ENCODE results near the gene NAALADL1.

Gene NAALADL1

DNA sequence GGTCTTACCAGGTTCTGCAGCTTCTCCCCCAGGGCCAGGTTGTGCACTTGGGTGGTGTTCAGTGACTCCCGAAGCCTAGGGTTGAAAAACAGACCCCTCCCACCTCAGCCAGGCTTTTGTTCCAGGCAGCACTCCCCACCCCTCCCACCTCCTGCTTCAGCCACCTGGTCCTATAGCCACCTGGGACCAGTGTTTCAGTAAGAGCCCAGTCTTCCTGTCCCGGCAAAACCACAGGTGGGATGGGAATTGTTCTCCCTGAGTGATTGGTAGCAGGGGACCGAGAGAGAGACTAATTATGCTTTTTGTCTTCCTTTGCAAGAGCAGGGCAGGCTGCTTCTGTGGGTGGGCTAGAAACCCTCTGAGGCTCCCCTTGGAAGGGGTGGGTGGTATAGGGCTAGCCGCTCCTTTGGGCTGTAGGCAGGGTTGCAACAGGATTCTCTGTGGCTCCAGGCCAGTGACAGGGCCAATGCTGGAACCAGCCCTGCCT, 8.5 kb upstream of the NAALADL1 start:
- ATAC-seq (ENCODE audit: low read depth), result no peak

DNA sequence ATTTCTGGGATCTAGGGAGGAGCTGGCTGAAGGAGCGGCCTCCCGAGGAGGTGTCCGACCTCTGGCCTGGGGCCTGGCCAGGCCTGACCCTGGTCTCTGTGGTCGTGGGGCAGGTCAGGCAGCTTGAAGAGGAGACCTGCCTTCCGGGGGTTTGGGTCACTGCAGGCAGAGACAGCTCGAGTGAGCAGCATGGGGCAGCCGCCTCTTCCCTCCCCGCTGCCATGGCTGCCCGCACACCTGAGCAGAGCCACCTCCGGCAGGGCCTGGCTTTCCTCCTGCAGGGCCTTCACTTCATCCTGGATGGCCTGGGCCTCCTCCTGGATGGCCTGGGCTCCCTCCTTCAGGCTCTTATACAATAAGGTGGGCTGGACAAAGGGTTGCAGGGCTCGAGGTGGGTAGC, 8.0 kb upstream of the NAALADL1 start:
- Mint-ChIP-seq H3K4me1 (peaks cover 4% of the 10 kb centered on the region), H3K36me3 (no peaks in the 10 kb centered on the region), H3K9me3 (no peaks in the 10 kb centered on the region), H3K4me3 (no peak overlapping the region), H3K27ac (no peak overlapping the region), H3K27me3 (peaks cover 2% of the 10 kb centered on the region)
- no peak for DNase-seq (ENCODE audit: low spot score in 2 of 2)
- no peak for ATAC-seq (ENCODE audit: low read depth)

More for the DNA sequence above, 8.5 kb upstream of the NAALADL1 start:
- H3K36me3 Mint-ChIP-seq, result no peaks in the 10 kb centered on the region
- no peak overlapping the region for H3K4me3 Mint-ChIP-seq
- H3K9me3 Mint-ChIP-seq, result no peaks in the 10 kb centered on the region
- DNase-seq (ENCODE audit: low spot score in 2 of 2), result no peak
- H3K27me3 Mint-ChIP-seq, result peaks cover 2% of the 10 kb centered on the region
- peaks cover 6% of the 10 kb centered on the region for H3K4me1 Mint-ChIP-seq
- no peak overlapping the region for H3K27ac Mint-ChIP-seq

DNA sequence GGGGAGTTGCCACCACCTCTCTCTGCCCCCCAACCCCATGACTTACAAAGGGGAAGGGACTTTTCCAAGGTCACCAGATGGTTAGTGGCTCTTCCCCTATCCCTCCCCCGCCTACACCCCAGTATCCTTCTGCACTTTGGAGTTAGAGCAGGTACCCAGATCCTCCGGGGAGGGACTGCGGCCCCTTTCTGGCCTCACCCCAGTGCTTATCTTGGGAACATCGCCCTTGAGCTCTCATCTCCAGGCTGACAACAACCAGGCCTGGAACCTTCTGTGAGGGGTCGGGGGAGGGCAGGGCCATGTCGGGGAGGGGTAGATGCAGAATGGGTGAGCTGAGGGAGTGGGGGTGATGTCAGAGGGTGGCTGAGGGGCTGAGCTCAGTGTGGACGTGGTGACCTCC, 7.5 kb upstream of the NAALADL1 start:
- ATAC-seq (ENCODE audit: low read depth) (no peak), DNase-seq (ENCODE audit: low spot score in 2 of 2) (no peak)
- H3K4me1 Mint-ChIP-seq, result peaks cover 4% of the 10 kb centered on the region
- H3K9me3 Mint-ChIP-seq, result no peaks in the 10 kb centered on the region
- H3K36me3 Mint-ChIP-seq, result no peaks in the 10 kb centered on the region
- no peak overlapping the region for H3K27ac Mint-ChIP-seq
- peaks cover 4% of the 10 kb centered on the region for H3K27me3 Mint-ChIP-seq
- H3K4me3 Mint-ChIP-seq, result no peak overlapping the region

DNA sequence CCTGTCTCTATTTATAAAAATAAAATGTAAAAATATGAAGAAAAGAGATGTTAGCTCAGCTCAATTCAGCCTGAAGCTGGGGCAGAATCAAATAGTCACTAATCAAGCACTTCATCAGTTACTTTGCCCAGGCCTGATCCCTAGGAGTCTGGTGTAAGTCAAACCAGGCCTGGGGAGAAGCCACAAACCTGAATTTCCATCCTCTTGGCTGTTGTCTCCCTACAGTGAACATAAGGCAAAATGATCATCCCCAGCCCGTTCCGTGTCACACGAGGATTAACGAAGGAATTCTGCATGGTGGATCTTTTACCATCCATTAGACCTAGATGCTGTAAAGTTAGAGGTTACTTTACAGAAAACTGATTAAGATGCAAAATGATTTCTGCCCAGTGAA, 6.5 kb upstream of the NAALADL1 start:
- Mint-ChIP-seq H3K27me3 (peaks cover 4% of the 10 kb centered on the region), H3K4me1 (peaks cover 4% of the 10 kb centered on the region), H3K36me3 (no peaks in the 10 kb centered on the region), H3K27ac (no peak overlapping the region), H3K9me3 (no peaks in the 10 kb centered on the region), H3K4me3 (no peak overlapping the region)
- ATAC-seq (ENCODE audit: low read depth), result no peak
- no peak for DNase-seq (ENCODE audit: low spot score in 2 of 2)

DNA sequence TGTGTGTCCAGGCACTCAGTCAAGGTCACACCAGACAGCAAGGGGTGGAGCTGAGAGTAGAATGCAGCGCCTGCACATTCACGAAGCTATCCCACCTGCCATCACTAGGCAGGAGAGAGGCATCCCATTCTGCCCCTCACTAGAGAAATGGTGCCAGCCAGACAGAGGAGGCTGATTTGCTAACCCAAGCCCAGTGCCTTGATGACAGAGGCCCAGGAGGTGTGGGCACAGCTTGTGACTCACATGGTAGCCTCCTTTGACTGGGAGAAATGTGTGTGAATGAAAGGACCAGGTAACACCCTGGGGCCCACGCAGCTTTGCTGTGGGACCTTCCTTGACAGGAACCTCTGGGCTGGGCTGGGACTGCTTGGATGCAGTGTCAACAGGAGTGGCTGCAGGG, 5.2 kb upstream of the NAALADL1 start:
- no peaks in the 10 kb centered on the region for H3K36me3 Mint-ChIP-seq
- peaks cover 4% of the 10 kb centered on the region for H3K4me1 Mint-ChIP-seq
- DNase-seq (ENCODE audit: low spot score in 2 of 2) (no peak), ATAC-seq (ENCODE audit: low read depth) (no peak)
- H3K27me3 Mint-ChIP-seq, result peaks cover 4% of the 10 kb centered on the region
- H3K4me3 Mint-ChIP-seq, result no peak overlapping the region
- no peak overlapping the region for H3K27ac Mint-ChIP-seq
- H3K9me3 Mint-ChIP-seq, result no peaks in the 10 kb centered on the region

DNA sequence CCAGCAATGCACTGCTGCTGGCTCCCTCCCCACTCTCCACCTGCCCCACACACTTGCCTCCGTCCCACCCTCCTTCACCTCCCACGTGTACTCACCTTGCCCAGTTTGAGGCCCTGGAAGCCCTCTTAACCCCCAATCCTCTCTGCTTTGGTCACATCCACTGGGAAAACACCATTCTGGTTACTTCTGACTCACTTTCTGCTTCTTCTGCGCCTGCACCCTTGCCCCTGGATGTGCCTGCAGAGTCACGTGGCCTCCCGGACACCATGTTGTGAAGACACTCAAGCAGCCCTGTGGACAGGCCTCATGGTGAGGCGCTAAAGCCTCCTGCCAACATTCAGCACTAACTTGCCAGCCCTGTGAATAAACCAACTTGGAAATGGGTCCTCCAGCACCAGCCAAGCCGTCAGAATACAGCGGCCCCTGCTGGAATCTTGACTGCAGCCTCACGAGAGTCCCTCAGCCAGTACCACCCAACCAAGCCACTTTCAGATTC, 2.6 kb upstream of the NAALADL1 start:
- no peak overlapping the region for H3K27ac Mint-ChIP-seq
- no peaks in the 10 kb centered on the region for H3K36me3 Mint-ChIP-seq
- no peaks in the 10 kb centered on the region for H3K9me3 Mint-ChIP-seq
- H3K4me3 Mint-ChIP-seq, result no peak overlapping the region
- peaks cover 4% of the 10 kb centered on the region for H3K27me3 Mint-ChIP-seq
- peaks cover 4% of the 10 kb centered on the region for H3K4me1 Mint-ChIP-seq
- no peak for ATAC-seq (ENCODE audit: low read depth)
- DNase-seq (ENCODE audit: low spot score in 2 of 2), result no peak

DNA sequence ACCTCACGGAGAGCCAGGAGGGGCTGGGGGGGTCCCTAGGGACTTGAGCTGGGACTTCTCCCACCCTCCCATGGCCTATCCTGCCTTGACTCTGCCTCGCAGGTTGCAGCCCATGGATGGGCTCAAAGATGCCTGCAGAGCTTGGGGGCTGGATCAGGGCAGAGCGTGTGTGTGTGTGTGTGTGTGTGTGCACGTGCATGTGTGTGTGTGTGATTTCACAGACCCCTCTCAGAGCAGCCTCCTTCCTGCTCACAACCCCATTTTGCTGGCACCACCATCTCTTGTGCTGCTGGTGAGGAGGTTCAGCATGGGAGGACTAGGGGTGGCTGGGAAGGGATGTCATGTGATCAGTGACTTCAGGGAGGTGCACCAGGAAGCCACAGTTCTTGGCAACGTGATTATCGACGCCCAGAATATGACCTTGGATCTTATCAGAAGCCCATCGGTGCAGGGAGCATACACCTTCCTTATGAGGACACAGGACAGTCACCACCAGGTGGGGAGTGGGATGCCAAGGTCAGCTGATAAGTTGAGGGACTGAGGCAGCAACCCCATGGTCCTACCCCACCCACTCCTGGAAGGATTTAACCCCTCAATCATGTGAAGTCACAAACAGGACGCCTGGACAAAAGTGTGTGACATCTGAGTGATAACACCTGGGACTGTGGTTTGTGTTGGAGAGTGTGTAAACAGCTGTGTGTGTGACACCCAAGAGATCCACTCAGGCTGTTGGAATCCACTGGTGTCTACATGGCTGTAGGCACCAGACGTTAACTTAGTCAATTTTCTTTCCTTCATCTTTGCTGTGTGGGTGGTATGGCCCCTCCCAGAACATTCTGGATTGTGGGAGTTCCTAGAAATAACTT, 1.8 kb upstream of the NAALADL1 start:
- Mint-ChIP-seq H3K36me3 (no peaks in the 10 kb centered on the region), H3K9me3 (no peaks in the 10 kb centered on the region), H3K27ac (no peak overlapping the region), H3K4me3 (no peak overlapping the region), H3K27me3 (peaks cover 4% of the 10 kb centered on the region), H3K4me1 (peaks cover 8% of the 10 kb centered on the region)
- no peak for ATAC-seq (ENCODE audit: low read depth)
- DNase-seq (ENCODE audit: low spot score in 2 of 2), result no peak

DNA sequence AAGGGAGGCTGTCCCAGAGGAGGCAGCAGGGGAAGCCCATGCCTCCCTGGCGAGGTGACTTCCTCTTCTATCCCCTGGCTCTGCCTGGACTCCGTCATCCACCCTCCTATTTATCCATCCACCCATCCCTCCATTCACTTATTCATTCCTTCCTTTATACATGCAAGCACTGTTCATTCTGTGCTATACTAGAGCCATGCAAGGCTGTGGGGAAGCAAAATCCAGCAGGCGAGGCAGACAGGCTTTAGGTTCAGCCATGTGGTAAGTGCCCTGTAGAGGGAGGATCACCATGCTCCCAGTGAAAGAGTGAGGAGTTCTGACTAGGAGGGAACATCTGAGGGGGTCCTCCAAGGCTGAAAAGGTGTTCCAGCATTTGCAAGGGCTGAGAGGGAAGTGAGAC, 1.2 kb upstream of the NAALADL1 start:
- peaks cover 4% of the 10 kb centered on the region for H3K27me3 Mint-ChIP-seq
- DNase-seq (ENCODE audit: low spot score in 2 of 2), result no peak
- no peaks in the 10 kb centered on the region for H3K36me3 Mint-ChIP-seq
- H3K9me3 Mint-ChIP-seq, result no peaks in the 10 kb centered on the region
- ATAC-seq (ENCODE audit: low read depth), result no peak
- H3K4me1 Mint-ChIP-seq, result peaks cover 8% of the 10 kb centered on the region
- no peak overlapping the region for H3K4me3 Mint-ChIP-seq
- H3K27ac Mint-ChIP-seq, result no peak overlapping the region

DNA sequence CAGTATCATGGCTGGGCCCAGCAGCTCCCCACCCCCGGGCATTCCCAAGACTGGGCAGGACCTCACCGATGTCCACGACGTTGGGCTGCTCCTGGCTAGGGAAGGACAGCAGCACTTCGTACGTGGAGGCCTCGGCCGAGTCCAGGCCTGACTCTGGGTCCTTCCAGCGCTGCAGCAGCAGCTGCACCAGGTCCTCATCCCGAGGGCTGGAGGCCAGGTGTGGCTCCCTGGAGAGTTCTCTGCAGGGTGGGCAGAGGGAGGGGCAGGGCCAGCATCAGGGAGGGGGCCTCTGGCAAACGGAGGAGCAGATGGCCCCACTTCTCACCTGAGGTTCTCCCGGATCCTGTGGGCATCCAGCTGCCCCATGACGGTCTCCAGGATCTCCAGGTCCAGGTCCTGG, 341 bp downstream of the NAALADL1 start:
- no peak overlapping the region for H3K4me3 Mint-ChIP-seq
- no peak overlapping the region for H3K27ac Mint-ChIP-seq
- H3K36me3 Mint-ChIP-seq, result no peaks in the 10 kb centered on the region
- DNase-seq (ENCODE audit: low spot score in 2 of 2) (no peak), ATAC-seq (ENCODE audit: low read depth) (no peak)
- H3K9me3 Mint-ChIP-seq, result no peaks in the 10 kb centered on the region
- peaks cover 18% of the 10 kb centered on the region for H3K4me1 Mint-ChIP-seq
- H3K27me3 Mint-ChIP-seq, result peaks cover 3% of the 10 kb centered on the region

DNA sequence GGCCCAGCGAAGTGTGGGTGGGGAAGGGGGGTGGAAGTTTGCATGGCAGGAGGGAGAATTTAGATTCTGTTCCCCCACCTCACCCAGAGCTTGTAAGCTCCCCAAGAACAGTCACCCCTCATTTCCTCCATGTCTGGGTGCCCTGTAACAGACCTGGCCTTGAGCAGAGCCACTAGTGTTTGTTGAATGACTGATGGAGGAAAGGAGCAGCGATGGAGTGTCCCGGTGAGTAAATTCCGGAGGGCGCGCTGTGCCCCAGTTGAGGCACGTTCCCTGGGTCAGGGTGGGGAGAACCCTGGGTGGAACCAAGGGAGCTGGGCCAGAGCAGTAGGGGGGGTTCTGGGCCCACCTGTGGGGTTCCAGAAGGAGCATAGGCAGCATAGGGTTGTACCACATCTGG, 827 bp downstream of the NAALADL1 start:
- Mint-ChIP-seq H3K36me3 (no peaks in the 10 kb centered on the region), H3K27me3 (peaks cover 3% of the 10 kb centered on the region), H3K4me3 (no peak overlapping the region), H3K4me1 (peaks cover 18% of the 10 kb centered on the region), H3K27ac (no peak overlapping the region), H3K9me3 (no peaks in the 10 kb centered on the region)
- ATAC-seq (ENCODE audit: low read depth) (no peak), DNase-seq (ENCODE audit: low spot score in 2 of 2) (no peak)

DNA sequence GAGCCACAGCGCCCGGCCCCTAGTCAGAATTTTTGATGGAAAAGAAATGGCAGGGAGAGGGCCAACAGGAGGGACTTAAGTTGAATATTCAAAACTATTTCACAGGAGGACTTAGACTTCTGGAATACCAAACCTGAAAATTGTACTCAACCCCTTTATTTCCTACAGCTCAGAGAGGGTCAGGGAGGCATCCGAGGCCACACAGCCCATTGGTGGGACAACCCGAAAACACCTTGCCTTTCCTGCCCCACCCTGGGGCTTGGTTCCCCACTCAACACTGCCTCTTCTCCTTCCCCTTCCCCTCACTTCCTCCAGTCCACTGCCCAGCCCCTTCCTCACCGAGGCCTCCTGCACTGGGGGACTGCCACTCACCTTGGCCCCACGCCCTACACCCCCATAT, 1.4 kb downstream of the NAALADL1 start:
- H3K9me3 Mint-ChIP-seq, result no peaks in the 10 kb centered on the region
- H3K27me3 Mint-ChIP-seq, result peaks cover 3% of the 10 kb centered on the region
- no peaks in the 10 kb centered on the region for H3K36me3 Mint-ChIP-seq
- no peak overlapping the region for H3K27ac Mint-ChIP-seq
- H3K4me3 Mint-ChIP-seq, result no peak overlapping the region
- peaks cover 13% of the 10 kb centered on the region for H3K4me1 Mint-ChIP-seq
- DNase-seq (ENCODE audit: low spot score in 2 of 2) (no peak), ATAC-seq (ENCODE audit: low read depth) (no peak)

DNA sequence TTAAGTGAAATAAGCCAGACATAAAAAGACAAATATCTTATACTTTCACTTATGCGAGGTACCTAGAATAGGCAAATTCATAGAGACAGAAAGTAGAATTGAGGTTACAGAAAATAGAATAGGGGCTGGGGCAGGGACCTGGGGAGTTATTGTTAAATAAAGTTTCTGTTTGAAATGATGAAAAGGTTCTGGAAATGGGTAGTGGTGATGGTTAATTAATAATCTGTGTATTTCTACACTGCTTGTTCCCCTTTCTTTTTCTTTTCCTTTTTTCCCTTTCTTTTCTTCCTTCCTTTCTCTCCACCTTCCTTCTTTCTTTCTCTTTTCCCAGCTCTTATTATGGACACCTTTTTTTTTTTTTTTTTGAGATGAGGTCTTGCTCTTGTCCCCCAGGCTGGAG, 2.8 kb downstream of the NAALADL1 start:
- no peak for DNase-seq (ENCODE audit: low spot score in 2 of 2)
- Mint-ChIP-seq H3K36me3 (no peaks in the 10 kb centered on the region), H3K9me3 (no peaks in the 10 kb centered on the region), H3K27me3 (no peaks in the 10 kb centered on the region), H3K4me3 (no peak overlapping the region), H3K27ac (no peak overlapping the region), H3K4me1 (peaks cover 13% of the 10 kb centered on the region)
- ATAC-seq (ENCODE audit: low read depth), result no peak

DNA sequence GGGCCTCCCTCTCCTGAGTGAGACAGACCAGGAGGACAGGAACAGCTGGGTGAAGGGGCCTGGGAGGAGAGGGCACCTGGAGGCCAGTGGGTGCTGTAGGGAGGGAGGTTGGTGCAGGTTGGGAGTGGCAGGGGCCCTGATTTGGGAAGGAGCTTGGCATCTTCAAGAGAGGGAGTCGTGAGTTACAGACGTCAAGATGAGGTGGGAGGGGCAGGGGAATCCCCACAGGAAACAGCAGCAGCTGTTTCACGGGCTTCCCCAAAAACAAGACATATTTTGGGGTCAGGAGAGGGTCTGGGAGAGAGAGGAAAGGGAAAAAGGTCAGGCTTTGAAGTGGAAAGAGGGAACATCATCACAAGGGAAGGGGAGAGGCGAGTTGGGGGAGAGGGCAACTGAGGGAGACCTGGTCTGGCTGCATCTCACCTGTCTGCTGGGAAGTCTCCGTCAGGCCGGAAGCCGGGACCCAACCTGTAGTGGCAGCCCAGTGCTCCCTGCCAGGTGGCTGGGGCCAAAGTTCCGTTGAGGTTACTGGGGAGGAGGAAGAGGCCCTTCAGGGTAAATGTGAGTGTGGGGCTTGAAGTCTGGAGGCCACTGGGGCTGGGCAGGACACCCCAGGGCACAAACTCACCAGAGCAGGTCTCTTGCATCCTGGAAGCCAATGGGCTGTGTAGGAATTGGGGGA, 4.4 kb downstream of the NAALADL1 start:
- Mint-ChIP-seq H3K27me3 (no peaks in the 10 kb centered on the region), H3K4me1 (peaks cover 13% of the 10 kb centered on the region), H3K27ac (peak overlapping the region; percentile 79), H3K4me3 (peak overlapping the region; percentile 57), H3K9me3 (no peaks in the 10 kb centered on the region), H3K36me3 (no peaks in the 10 kb centered on the region)
- DNase-seq (ENCODE audit: low spot score in 2 of 2), result peak; percentile 22 to 37
- peak; percentile 82 for ATAC-seq (ENCODE audit: low read depth)

DNA sequence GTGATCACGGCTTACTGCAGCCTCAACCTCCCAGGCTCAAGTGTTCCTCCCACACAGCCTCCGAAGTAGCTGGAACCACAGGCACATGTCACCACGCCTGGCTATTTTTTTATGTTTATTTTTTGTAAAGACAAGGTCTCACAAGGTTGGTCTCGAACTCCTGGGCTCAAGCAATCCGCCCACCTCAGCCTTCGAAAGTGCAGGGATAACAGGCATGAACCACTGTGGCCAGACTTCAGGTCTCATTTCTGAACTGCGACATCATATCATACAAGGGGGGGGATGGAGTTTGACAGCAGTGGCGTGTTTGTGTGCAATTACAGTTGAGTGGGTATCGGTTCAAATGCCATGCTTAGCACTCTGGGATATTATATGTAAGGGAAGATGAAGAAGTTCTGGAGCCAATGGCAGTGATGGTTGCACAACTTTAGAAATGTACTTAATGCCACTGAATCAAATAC, 6.9 kb downstream of the NAALADL1 start:
- no peaks in the 10 kb centered on the region for H3K9me3 Mint-ChIP-seq
- H3K4me3 Mint-ChIP-seq, result no peak overlapping the region

More for the DNA sequence above, 6.9 kb downstream of the NAALADL1 start:
- peaks cover 2% of the 10 kb centered on the region for H3K27me3 Mint-ChIP-seq
- DNase-seq (ENCODE audit: low spot score in 2 of 2), result no peak
- H3K36me3 Mint-ChIP-seq, result no peaks in the 10 kb centered on the region
- peaks cover 26% of the 10 kb centered on the region for H3K4me1 Mint-ChIP-seq
- ATAC-seq (ENCODE audit: low read depth), result no peak
- no peak overlapping the region for H3K27ac Mint-ChIP-seq
